GM21515 (cell line): Measurements from ENCODE around the gene PGAM1.
"Not testable (repeated sequence)": the region's sequence is repeated elsewhere in the genome, so short reads cannot be mapped to it uniquely, and the experiment has no call there.

Experiments
- ATAC-seq: cut with Tn5 transposase; IDR thresholded peaks from one replicate; pipeline ENCODE4 v1.9.1; 2021; ENCODE audit not compliant: unreplicated experiment

PGAM1 gene

DNA sequence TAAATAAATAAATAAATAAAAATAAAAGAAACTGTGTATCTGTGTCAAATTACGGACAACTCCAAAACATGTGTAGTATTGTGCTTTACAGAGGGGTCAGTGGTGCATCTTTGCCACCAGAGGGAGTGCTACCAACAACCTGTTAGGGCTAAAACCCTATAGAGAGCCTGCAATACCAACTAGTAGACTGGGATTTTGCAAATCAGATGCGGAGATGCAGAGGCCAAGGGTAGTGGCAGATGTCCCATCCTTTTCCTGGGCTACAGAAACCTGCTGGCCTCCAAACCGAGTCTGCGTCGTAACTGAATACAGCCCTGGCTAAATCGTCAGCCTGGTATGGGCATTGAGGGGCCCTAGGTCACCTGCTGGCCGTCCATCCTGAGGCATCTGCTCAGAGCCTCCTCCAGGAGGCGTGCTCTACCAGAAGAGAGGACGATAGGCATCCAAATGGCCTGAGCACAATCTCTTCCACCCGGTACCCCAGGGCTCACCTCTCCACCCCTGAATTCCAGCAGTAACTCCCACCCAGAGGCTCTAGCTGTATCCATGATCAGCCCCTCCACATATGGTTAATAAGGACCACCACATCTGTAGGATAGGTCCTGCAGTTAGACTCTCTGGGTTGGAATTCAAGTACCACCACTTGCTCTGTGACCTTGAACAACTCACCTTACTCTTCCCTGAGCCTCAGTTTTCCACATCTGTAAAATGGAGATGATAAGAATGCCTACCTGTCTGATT, 18.6 kb upstream of the PGAM1 start:
- ATAC-seq: peak; percentile 84

DNA sequence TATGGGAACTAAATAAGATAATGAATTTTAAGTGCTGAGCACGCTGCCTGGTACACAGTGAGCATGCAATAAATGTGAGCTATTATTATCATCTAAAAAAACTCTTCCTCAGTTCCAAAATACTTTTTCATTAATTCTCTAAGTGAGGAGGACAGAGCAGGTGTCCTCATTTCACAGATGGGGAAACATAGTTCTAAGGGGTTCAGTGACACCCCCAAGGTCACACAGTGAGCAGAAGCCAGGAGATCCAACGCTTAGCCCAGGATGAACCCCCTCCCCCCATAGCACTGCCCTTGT, 18.1 kb upstream of the PGAM1 start:
- no peak for ATAC-seq

GRCh38 chr10:97408496-97408992, 17.4 kb upstream of the PGAM1 start:
- ATAC-seq: no peak

- ATAC-seq: no peak
Observed at GRCh38 chr10:97411406-97411805, 14.6 kb upstream of the PGAM1 start.

DNA sequence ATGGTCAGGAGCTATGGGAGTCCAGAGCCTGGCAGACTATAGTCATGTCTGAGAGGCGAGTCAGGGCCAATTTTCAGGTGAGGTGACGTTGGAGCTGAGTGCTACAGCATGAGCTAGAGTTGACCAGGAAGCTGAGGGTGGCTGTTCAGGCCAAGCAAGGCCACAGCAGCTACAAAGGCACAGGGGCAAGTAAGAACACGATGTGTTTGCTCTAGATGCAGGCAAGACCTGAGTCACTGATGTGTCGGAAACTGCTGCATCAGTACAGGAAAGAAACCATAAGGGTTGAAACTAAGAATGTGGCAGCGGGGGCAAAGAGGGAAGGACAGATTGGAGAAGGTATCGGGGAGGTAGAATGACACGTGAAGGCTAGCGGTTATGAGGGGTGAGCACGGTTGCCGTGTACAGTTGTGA, 13.1 kb upstream of the PGAM1 start:
- peak; percentile 52 for ATAC-seq

GRCh38 chr10:97416565-97416964, 9.4 kb upstream of the PGAM1 start:
- no peak for ATAC-seq

DNA sequence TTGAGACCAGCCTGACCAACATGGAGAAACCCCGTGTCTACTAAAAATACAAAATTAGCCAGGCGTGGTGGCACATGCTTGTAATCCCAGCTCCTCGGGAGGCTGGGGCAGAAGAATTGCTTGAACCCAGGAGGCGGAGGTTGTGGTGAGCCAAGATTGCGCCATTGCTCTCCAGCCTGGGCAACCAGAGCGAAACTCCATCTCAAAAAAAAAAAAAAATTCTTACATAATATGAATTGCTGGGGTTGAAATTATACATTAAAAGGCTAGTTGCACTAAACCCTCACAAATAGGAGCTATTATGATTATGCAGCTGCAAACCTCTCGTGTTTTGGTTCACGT, 2.3 kb upstream of the PGAM1 start:
- ATAC-seq: not testable (repeated sequence)

DNA sequence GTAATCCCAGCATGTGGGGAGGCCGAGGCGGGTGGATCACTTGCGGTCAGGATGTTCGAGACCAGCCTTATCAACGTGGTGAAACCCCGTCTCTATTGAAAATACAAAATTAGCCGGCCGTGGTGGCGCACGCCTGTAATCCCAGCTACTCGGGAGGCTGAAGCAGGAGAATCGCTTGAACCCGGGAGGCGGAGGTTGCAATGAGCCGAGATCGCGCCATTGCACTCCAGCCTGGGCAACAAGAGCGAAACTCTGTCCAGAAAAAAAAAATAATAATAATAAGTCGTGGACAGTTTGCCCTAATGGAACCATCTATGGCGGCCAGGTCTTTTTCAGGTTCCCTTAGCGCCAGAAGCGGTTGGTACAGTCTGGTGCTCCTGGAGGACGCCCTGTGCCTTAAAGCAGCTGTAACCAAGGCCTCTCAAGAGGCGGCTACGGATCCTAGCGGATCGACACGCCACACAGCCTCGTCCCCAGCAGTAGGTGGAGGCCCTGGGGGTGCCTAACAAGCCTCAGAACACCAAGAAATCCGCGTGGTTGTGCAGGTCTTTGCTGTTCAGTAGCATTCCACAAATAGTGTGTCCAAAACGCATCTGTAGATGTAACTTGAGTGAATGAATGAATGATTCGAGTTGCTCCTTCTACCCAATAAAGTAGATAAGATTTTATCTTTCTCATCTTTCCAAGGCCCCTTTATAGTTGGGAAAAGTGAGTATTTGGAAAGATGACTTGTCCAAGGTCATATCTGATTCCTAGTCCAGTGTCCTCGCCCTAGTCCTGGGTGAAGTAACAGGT, 982 bp downstream of the PGAM1 start:
- ATAC-seq: no peak

GRCh38 chr10:97427571-97428179, 1.7 kb downstream of the PGAM1 start:
- no peak for ATAC-seq

GRCh38 chr10:97428572-97428981, 2.6 kb downstream of the PGAM1 start:
- no peak for ATAC-seq

- no peak for ATAC-seq
Observed at GRCh38 chr10:97434055-97434454, 8.1 kb downstream of the PGAM1 start.

DNA sequence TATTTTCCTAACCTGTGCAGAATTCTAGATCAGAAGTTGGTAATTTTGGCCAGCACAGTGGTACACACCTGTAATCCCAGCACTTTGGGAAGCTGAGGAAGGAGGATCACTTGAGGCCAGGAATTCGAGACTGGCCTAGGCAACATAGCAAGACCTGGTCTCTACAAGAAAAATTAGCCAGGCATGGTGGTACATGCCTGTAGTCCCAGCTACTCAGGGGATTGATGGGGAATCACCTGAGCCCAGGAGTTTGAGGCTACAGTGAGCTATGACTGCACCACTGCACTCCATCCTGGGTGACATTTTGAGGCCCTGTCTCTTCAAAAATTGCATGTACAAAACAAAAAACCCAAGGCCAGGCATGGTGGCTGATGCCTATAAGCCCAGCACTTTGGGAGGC, 8.6 kb downstream of the PGAM1 start:
- ATAC-seq: no peak

DNA sequence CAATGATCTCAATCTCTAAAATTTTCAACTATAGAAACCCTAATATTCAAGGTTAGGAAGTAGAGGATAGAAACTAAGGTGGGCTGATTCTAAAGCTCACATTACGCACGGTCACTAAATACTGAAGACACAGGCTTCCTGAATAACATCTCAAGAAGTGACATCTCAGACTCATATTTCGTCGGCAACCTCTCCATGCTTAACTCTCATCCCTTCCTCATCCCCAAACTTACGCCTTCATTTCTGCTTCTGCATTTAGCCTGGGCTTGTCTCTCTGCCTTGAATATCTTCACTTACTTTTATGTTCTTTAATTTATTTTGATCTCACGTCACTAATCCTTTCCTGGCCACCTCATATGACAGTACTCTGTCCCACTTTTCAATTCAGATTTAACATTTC, 9.2 kb downstream of the PGAM1 start:
- ATAC-seq: no peak

GRCh38 chr10:97442277-97442676, 16.3 kb downstream of the PGAM1 start:
- ATAC-seq: no peak

- no peak for ATAC-seq
Observed at GRCh38 chr10:97444212-97444611, 18.2 kb downstream of the PGAM1 start.

- ATAC-seq: no peak
Observed at GRCh38 chr10:97445357-97445721, 19.3 kb downstream of the PGAM1 start.

DNA sequence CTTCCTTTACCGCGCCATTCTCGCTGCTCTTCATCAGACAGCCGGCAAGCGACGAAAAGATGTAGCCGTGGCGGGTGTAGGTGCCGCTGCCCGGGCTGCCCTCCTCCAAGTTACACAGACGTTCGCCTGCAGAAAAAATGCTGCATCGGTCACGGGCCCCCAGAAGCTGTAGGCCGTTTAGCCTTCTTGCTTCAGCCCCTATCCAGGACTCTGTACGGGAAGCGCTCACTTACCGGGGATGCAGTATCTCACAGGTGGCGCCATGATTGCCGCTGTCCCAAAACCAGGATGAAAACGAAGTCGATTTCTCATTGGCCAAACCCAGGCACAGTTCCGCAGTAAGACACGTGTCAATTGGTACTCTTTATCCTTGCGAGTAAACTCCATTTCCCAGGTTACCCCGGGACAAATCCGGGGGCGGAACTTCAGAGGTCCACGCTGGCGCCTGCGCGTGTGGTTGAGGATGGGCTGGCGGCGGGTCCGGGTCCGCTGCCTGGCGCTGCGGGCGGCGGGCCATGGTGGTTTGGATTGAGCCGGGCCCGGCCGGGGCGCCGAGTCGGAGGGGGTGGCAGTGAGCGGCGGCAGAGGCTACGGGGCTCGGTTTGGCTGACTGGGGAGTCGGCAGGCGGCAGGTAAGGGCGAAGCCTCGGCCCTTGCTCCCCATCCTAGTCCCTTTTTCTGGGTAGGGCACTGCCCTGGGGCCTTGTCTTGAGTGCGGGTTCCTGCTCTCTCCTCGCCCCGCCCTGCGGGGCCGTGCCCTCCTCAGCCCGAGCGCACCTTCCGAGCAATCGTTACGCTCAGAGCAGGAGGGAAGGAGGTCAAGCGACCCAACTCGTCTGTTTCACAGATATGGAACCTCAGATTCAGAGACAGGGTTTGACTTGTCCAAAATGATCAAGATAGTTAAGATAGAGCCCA, 20.0 kb downstream of the PGAM1 start, which contains the start of the genes EXOSC1 and ZDHHC16:
Gene EXOSC1 (minus strand): TSS at position 285 of the 918 bp plus-strand sequence. CDS start 21 bp downstream, at position 264.
Gene ZDHHC16 (plus strand): TSS at position 454 of the 918 bp plus-strand sequence. CDS start 5,501 bp downstream, outside the sequence.
- peak; percentile 98 for ATAC-seq

DNA sequence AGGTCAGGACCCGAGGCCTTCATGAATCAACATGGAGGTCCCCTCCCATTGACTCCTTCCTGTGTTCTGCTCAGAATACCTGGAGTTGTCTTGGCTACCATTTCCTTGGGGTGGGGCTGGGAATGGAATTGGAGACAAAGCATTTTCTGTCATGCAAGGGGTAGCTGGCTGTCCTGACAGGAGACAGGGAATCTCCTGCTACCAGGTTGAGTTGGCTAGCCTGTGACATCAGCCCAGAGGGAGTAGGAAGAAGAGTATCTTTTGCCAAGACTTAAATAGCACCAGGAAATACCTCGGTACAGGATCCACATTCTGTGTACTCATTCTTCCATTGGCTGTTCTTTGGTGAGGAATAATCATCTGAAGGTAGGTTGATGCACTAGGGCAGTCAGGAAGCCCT, 24.8 kb downstream of the PGAM1 start:
- ATAC-seq: no peak

GRCh38 chr10:97451605-97452004, 25.6 kb downstream of the PGAM1 start:
- no peak for ATAC-seq

GRCh38 chr10:97452352-97452751, 26.4 kb downstream of the PGAM1 start:
- ATAC-seq: no peak
